ENCODE results near the gene MYO1A. TPM values are rescaled to one million over a fixed set of nuclear protein-coding genes. Genes with fewer than 3 reads are reported as not detected.

MYO1A gene
- total RNA-seq, 1 experiment from 2014 or later, result 3.8 TPM

- H3K9me2 ChIP-seq (replicated peaks; ENCODE audit: insufficient read depth, low read length), result no peaks in the 10 kb centered on the region
- H3K79me2 ChIP-seq (ENCODE audit: low read length), result peaks cover 56% of the 10 kb centered on the region
- H3K4me3 ChIP-seq (ENCODE audit: low read length), result no peak overlapping the region
- peaks cover 34% of the 10 kb centered on the region for H4K20me1 ChIP-seq (ENCODE audit: insufficient read depth, low read depth, low read length)
- peaks cover 23% of the 10 kb centered on the region; the same call in 1 of the 2 replicates for H3K36me3 ChIP-seq (ENCODE audit: insufficient read depth, low read length)
- H2AFZ ChIP-seq (ENCODE audit: low read length), result no peak overlapping the region
- no peak overlapping the region for H3K9ac ChIP-seq (ENCODE audit: low read length)
- DNase-seq, result no peak
- H3K27me3 ChIP-seq (ENCODE audit: low read length), result no peaks in the 10 kb centered on the region
- H3K4me2 ChIP-seq (ENCODE audit: low read depth, low read length, poor library complexity, severe bottlenecking), result no peak overlapping the region
- H3K4me1 ChIP-seq (ENCODE audit: low read length), result peaks cover 17% of the 10 kb centered on the region
- H3K27ac ChIP-seq (ENCODE audit: low read length), result no peak overlapping the region
- no peaks in the 10 kb centered on the region for H3K9me3 ChIP-seq (ENCODE audit: low read length)
These were observed 46.5 kb downstream of the MYO1A start for GRCh38 chr12:57003395-57003794.

GRCh38 chr12:57001448-57001906, 48.5 kb downstream of the MYO1A start:
- Histone ChIP-seq H3K4me1 (ENCODE audit: low read length) (peaks cover 10% of the 10 kb centered on the region), H3K9ac (ENCODE audit: low read length) (no peak overlapping the region), H3K9me3 (ENCODE audit: low read length) (no peaks in the 10 kb centered on the region), H3K36me3 (ENCODE audit: insufficient read depth, low read length) (peaks cover 23% of the 10 kb centered on the region; the same call in 1 of the 2 replicates), H3K27me3 (ENCODE audit: low read length) (no peaks in the 10 kb centered on the region), H3K27ac (ENCODE audit: low read length) (no peak overlapping the region), H3K9me2 (replicated peaks; ENCODE audit: insufficient read depth, low read length) (no peaks in the 10 kb centered on the region), H3K4me2 (ENCODE audit: low read depth, low read length, poor library complexity, severe bottlenecking) (no peak overlapping the region), H3K79me2 (ENCODE audit: low read length) (peaks cover 56% of the 10 kb centered on the region), H3K4me3 (ENCODE audit: low read length) (no peak overlapping the region), H4K20me1 (ENCODE audit: insufficient read depth, low read depth, low read length) (peaks cover 38% of the 10 kb centered on the region), H2AFZ (ENCODE audit: low read length) (no peak overlapping the region)
- peak; percentile 86 for DNase-seq

- DNase-seq, result no peak
- Histone ChIP-seq H3K4me3 (ENCODE audit: low read length) (no peak overlapping the region), H4K20me1 (ENCODE audit: insufficient read depth, low read depth, low read length) (peaks cover 38% of the 10 kb centered on the region), H3K4me2 (ENCODE audit: low read depth, low read length, poor library complexity, severe bottlenecking) (no peak overlapping the region), H2AFZ (ENCODE audit: low read length) (no peak overlapping the region), H3K27me3 (ENCODE audit: low read length) (no peaks in the 10 kb centered on the region), H3K4me1 (ENCODE audit: low read length) (peaks cover 8% of the 10 kb centered on the region), H3K27ac (ENCODE audit: low read length) (no peak overlapping the region), H3K36me3 (ENCODE audit: insufficient read depth, low read length) (peaks cover 23% of the 10 kb centered on the region; the same call in 1 of the 2 replicates), H3K9me2 (replicated peaks; ENCODE audit: insufficient read depth, low read length) (no peaks in the 10 kb centered on the region), H3K9me3 (ENCODE audit: low read length) (no peaks in the 10 kb centered on the region), H3K79me2 (ENCODE audit: low read length) (peaks cover 49% of the 10 kb centered on the region), H3K9ac (ENCODE audit: low read length) (no peak overlapping the region)
These were observed 49.5 kb downstream of the MYO1A start for GRCh38 chr12:57000393-57000792.

GRCh38 chr12:56999456-56999855, 50.5 kb downstream of the MYO1A start:
- H3K4me3 ChIP-seq (ENCODE audit: low read length), result no peak overlapping the region
- no peaks in the 10 kb centered on the region for H3K9me3 ChIP-seq (ENCODE audit: low read length)
- no peak overlapping the region for H3K27ac ChIP-seq (ENCODE audit: low read length)
- H2AFZ ChIP-seq (ENCODE audit: low read length), result no peak overlapping the region
- H3K9me2 ChIP-seq (replicated peaks; ENCODE audit: insufficient read depth, low read length), result no peaks in the 10 kb centered on the region
- peaks cover 23% of the 10 kb centered on the region; the same call in 1 of the 2 replicates for H3K36me3 ChIP-seq (ENCODE audit: insufficient read depth, low read length)
- no peaks in the 10 kb centered on the region for H3K27me3 ChIP-seq (ENCODE audit: low read length)
- H3K4me1 ChIP-seq (ENCODE audit: low read length), result no peaks in the 10 kb centered on the region
- no peak overlapping the region for H3K4me2 ChIP-seq (ENCODE audit: low read depth, low read length, poor library complexity, severe bottlenecking)
- no peak overlapping the region for H3K9ac ChIP-seq (ENCODE audit: low read length)
- H3K79me2 ChIP-seq (ENCODE audit: low read length), result peaks cover 39% of the 10 kb centered on the region
- H4K20me1 ChIP-seq (ENCODE audit: insufficient read depth, low read depth, low read length), result peaks cover 30% of the 10 kb centered on the region
- DNase-seq, result no peak

- no peaks in the 10 kb centered on the region for H3K27me3 ChIP-seq (ENCODE audit: low read length)
- no peak overlapping the region for H2AFZ ChIP-seq (ENCODE audit: low read length)
- H3K4me3 ChIP-seq (ENCODE audit: low read length), result no peak overlapping the region
- H3K4me2 ChIP-seq (ENCODE audit: low read depth, low read length, poor library complexity, severe bottlenecking), result no peak overlapping the region
- H4K20me1 ChIP-seq (ENCODE audit: insufficient read depth, low read depth, low read length), result peaks cover 28% of the 10 kb centered on the region
- no peaks in the 10 kb centered on the region for H3K9me2 ChIP-seq (replicated peaks; ENCODE audit: insufficient read depth, low read length)
- peaks cover 22% of the 10 kb centered on the region; the same call in 1 of the 2 replicates for H3K36me3 ChIP-seq (ENCODE audit: insufficient read depth, low read length)
- H3K4me1 ChIP-seq (ENCODE audit: low read length), result no peaks in the 10 kb centered on the region
- H3K9me3 ChIP-seq (ENCODE audit: low read length), result no peaks in the 10 kb centered on the region
- H3K27ac ChIP-seq (ENCODE audit: low read length), result no peak overlapping the region
- peaks cover 34% of the 10 kb centered on the region for H3K79me2 ChIP-seq (ENCODE audit: low read length)
- DNase-seq, result no peak
- H3K9ac ChIP-seq (ENCODE audit: low read length), result no peak overlapping the region
These were observed 50.9 kb downstream of the MYO1A start for GRCh38 chr12:56998981-56999380.

- H2AFZ ChIP-seq (ENCODE audit: low read length), result no peak overlapping the region
- H3K9me3 ChIP-seq (ENCODE audit: low read length), result no peaks in the 10 kb centered on the region
- peaks cover 17% of the 10 kb centered on the region; the same call in 1 of the 2 replicates for H3K36me3 ChIP-seq (ENCODE audit: insufficient read depth, low read length)
- peaks cover 28% of the 10 kb centered on the region for H4K20me1 ChIP-seq (ENCODE audit: insufficient read depth, low read depth, low read length)
- H3K4me2 ChIP-seq (ENCODE audit: low read depth, low read length, poor library complexity, severe bottlenecking), result no peak overlapping the region
- H3K4me3 ChIP-seq (ENCODE audit: low read length), result no peak overlapping the region
- H3K9me2 ChIP-seq (replicated peaks; ENCODE audit: insufficient read depth, low read length), result no peaks in the 10 kb centered on the region
- no peaks in the 10 kb centered on the region for H3K27me3 ChIP-seq (ENCODE audit: low read length)
- no peak overlapping the region for H3K9ac ChIP-seq (ENCODE audit: low read length)
- no peaks in the 10 kb centered on the region for H3K4me1 ChIP-seq (ENCODE audit: low read length)
- H3K27ac ChIP-seq (ENCODE audit: low read length), result no peak overlapping the region
- H3K79me2 ChIP-seq (ENCODE audit: low read length), result peaks cover 30% of the 10 kb centered on the region
- no peak for DNase-seq
These were observed 51.6 kb downstream of the MYO1A start for GRCh38 chr12:56998316-56998715.

GRCh38 chr12:56996793-56997545, 53.0 kb downstream of the MYO1A start:
- Histone ChIP-seq H3K9me3 (ENCODE audit: low read length) (no peaks in the 10 kb centered on the region), H3K79me2 (ENCODE audit: low read length) (peaks cover 22% of the 10 kb centered on the region), H4K20me1 (ENCODE audit: insufficient read depth, low read depth, low read length) (peaks cover 20% of the 10 kb centered on the region), H3K4me2 (ENCODE audit: low read depth, low read length, poor library complexity, severe bottlenecking) (no peak overlapping the region), H3K9ac (ENCODE audit: low read length) (no peak overlapping the region), H3K4me3 (ENCODE audit: low read length) (no peak overlapping the region), H3K36me3 (ENCODE audit: insufficient read depth, low read length) (peaks cover 17% of the 10 kb centered on the region; the same call in 1 of the 2 replicates), H3K4me1 (ENCODE audit: low read length) (no peaks in the 10 kb centered on the region), H3K9me2 (replicated peaks; ENCODE audit: insufficient read depth, low read length) (no peaks in the 10 kb centered on the region), H3K27ac (ENCODE audit: low read length) (no peak overlapping the region), H2AFZ (ENCODE audit: low read length) (no peak overlapping the region), H3K27me3 (ENCODE audit: low read length) (no peaks in the 10 kb centered on the region)
- no peak for DNase-seq

GRCh38 chr12:56995930-56996496, 53.9 kb downstream of the MYO1A start:
- Histone ChIP-seq H3K4me2 (ENCODE audit: low read depth, low read length, poor library complexity, severe bottlenecking) (no peak overlapping the region), H3K79me2 (ENCODE audit: low read length) (peaks cover 12% of the 10 kb centered on the region; the same call in 1 of the 2 replicates), H3K27me3 (ENCODE audit: low read length) (no peaks in the 10 kb centered on the region), H3K4me3 (ENCODE audit: low read length) (no peak overlapping the region), H3K9me2 (replicated peaks; ENCODE audit: insufficient read depth, low read length) (no peaks in the 10 kb centered on the region), H3K9ac (ENCODE audit: low read length) (no peak overlapping the region), H3K36me3 (ENCODE audit: insufficient read depth, low read length) (peaks cover 16% of the 10 kb centered on the region; the same call in 1 of the 2 replicates), H3K4me1 (ENCODE audit: low read length) (no peaks in the 10 kb centered on the region), H3K9me3 (ENCODE audit: low read length) (no peaks in the 10 kb centered on the region), H4K20me1 (ENCODE audit: insufficient read depth, low read depth, low read length) (peaks cover 14% of the 10 kb centered on the region), H2AFZ (ENCODE audit: low read length) (no peak overlapping the region), H3K27ac (ENCODE audit: low read length) (no peak overlapping the region)
- no peak for DNase-seq
